Stimulated activated naive CD8-positive, alpha-beta T cell treated with anti-CD3 and anti-CD28 coated beads, Interleukin-15, amount 100 ng/mL, for 72 hours (primary cell): Measurements from ENCODE around the gene CRISPLD2.
"Not testable (repeated sequence)": the region's sequence is repeated elsewhere in the genome, so short reads cannot be mapped to it uniquely, and the experiment has no call there.

Experiments used
- ATAC-seq: fragments of 150-1000 bp; cut with Tn5 transposase; 2 replicates; pipeline ENCODE4 v1.10.0; 2021; ENCODE audit warnings: mild to moderate bottlenecking, moderate library complexity
- DNase-seq, 2 donors: peaks; one replicate each; pipeline ENCODE4 v3.0.0; 2021 to 2022
- H3K27ac Mint-ChIP-seq, 2 donors: one replicate each; pipeline ENCODE4 v1.8.0; 2022; ENCODE audit warnings: mild to moderate bottlenecking in 2 of 2, mixed read lengths in 2 of 2, moderate library complexity in 2 of 2
- H3K27me3 Mint-ChIP-seq: one replicate; pipeline ENCODE4 v1.8.0; 2022; ENCODE audit warnings: mixed read lengths
- H3K4me1 Mint-ChIP-seq: one replicate; pipeline ENCODE4 v1.8.0; 2022; ENCODE audit warnings: mild to moderate bottlenecking, mixed read lengths
- H3K4me3 Mint-ChIP-seq, 2 donors: one replicate each; pipeline ENCODE4 v1.8.0; 2022; ENCODE audit warnings: mild to moderate bottlenecking in 2 of 2, mixed read lengths in 2 of 2, moderate library complexity in 1 of 2
- H3K9me3 Mint-ChIP-seq, 2 donors: one replicate each; pipeline ENCODE4 v1.8.0; 2022; ENCODE audit warnings: mixed read lengths in 2 of 2

Gene CRISPLD2

DNA sequence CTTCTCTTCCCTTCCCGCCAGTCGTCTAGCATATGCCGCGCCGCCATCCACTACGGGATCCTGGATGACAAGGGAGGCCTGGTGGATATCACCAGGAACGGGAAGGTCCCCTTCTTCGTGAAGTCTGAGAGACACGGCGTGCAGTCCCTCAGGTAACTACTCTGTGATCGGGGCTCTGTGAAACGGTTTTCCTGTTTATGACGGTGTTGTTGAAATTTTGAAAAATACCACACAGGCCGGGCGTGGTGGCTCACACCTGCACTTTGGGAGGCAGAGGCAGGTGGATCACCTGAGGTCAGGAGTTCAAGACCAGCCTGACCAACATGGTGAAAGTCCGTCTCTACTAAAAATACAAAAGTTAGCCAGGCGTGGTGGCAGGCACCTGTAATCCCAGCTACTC lies 53.2 kb downstream of the CRISPLD2 start:
- not testable (repeated sequence) for H3K4me1 Mint-ChIP-seq, H3K27me3 Mint-ChIP-seq, DNase-seq, H3K27ac Mint-ChIP-seq, H3K9me3 Mint-ChIP-seq, ATAC-seq, H3K4me3 Mint-ChIP-seq

DNA sequence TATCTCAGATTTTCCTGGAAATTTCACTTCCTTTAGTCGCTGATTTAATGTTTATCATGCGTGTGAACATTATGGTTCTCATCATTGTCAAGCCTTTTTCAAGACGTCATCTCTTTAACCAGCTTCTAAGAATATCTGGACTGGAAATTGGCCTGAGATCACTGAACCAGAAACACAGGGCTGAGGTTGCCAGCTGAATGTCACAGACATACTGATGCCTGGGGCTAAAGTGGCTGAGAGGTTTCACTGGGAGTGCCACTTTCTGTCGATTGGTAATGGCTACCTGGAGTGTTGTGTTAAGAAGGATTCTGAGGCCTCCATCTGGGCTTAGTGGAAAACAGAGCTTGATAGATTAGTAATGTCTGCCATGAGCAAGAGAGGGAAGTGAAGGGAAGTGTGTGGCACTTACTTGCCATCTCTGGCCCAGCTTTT lies 54.2 kb downstream of the CRISPLD2 start:
- no peak for ATAC-seq
- H3K27me3 Mint-ChIP-seq, result no peaks in the 10 kb centered on the region
- no peak overlapping the region for H3K4me3 Mint-ChIP-seq
- H3K4me1 Mint-ChIP-seq, result no peaks in the 10 kb centered on the region
- no peak overlapping the region for H3K27ac Mint-ChIP-seq
- DNase-seq, result no peak
- no peaks in the 10 kb centered on the region for H3K9me3 Mint-ChIP-seq

DNA sequence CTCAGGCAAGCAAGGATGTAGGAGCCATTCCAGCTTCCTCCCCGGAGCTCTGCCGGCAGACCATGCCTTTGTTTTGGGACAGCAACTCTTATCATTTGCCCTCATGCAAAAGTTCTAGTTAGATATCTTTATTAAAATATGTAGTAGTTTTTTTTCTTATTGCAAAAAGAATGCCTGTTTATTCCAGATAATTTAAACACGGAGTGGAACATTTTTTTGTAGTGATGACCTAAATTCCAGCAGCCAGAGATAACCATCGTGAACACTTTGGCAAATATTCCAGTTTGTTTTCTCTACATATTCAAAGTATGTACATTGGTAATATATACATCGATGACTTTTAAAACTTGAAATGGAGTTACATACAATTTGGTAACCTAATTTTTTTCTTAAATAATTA lies 54.8 kb downstream of the CRISPLD2 start:
- DNase-seq (no peak), ATAC-seq (no peak)
- Mint-ChIP-seq H3K27ac (no peak overlapping the region), H3K9me3 (no peaks in the 10 kb centered on the region), H3K4me1 (no peaks in the 10 kb centered on the region), H3K4me3 (no peak overlapping the region), H3K27me3 (no peaks in the 10 kb centered on the region)

DNA sequence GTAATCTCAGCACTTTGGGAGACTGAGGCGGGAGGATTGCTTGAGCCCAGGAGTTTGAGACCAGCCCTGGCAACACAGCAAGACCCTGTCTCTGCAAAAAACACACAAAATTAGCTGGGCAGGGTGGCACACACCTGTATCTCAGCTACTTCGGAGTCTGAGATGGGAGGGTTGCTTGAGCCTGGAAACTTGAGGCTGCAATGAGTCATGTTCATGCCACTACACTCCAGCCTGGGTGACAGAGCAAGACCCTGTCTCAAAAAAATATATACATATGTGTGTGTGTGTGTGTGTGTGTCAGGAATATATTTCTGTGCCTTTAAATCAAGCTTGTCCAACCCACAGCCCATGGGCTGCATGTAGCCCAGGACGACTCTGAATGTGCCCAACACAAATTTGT lies 55.2 kb downstream of the CRISPLD2 start:
- Mint-ChIP-seq H3K9me3 (no peaks in the 10 kb centered on the region), H3K4me3 (no peak overlapping the region), H3K4me1 (no peaks in the 10 kb centered on the region), H3K27me3 (no peaks in the 10 kb centered on the region), H3K27ac (no peak overlapping the region)
- DNase-seq, result no peak
- ATAC-seq, result no peak

DNA sequence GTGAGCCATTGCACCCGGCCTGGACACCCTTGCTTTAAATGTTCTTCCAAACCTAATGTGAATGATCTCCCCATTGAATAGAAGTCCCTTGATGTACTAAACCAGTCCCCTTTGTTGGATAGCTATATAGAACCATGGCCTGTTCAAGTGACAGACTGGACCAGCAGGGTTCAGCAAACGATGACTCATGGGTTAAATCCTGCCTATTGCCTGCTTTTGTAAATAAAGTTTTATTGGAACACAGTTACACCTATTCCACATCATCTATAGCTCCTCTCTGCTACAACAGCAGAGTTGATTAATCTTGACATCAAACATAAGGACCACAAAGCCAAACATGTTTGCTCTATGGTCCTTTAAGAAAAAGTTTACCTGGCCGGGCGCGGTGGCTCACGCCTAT lies 56.1 kb downstream of the CRISPLD2 start:
- Mint-ChIP-seq H3K4me1 (no peaks in the 10 kb centered on the region), H3K9me3 (no peaks in the 10 kb centered on the region), H3K27me3 (peaks cover under 1% of the 10 kb centered on the region)

DNA sequence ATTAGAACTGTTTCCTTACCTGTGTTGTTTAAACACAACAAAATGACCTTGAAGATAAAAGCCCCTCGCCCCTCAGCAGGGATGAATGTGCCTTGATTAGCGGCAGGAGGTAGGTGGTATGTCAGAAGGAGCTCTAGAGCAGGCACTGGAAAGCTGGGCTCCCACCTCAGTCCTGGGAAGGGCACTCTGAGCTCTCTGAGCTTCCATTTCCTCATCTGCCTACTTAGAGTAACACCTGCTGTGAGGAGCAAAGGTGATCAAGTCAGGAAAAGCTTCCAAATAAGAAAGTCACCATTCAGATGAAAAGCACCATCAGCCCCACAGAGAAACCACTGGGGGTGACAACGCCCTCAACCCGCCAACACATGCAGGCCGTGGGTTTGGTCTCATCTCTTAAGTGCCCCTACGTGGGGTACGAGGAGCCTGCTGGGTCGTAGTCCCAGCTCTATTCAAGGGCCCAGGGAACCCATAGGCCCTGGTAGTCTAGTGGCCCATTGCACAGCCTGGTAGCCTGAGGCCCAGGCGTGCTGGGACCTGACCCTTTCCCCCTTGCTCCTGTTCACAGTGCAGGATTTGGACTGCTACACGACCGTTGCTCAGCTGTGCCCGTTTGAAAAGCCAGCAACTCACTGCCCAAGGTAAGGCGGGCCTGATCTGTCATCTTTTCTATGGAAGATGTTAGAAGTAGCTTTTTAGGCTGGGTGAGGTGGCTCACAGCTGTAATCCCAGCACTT lies 57.3 kb downstream of the CRISPLD2 start:
- Mint-ChIP-seq H3K9me3 (no peaks in the 10 kb centered on the region), H3K27ac (no peak overlapping the region), H3K4me1 (no peaks in the 10 kb centered on the region), H3K4me3 (no peak overlapping the region), H3K27me3 (peaks cover 10% of the 10 kb centered on the region)
- no peak for ATAC-seq
- no peak for DNase-seq

More for the DNA sequence above, 56.1 kb downstream of the CRISPLD2 start:
- ATAC-seq, result no peak
- no peak for DNase-seq
- H3K27ac Mint-ChIP-seq, result no peak overlapping the region
- H3K4me3 Mint-ChIP-seq, result no peak overlapping the region

DNA sequence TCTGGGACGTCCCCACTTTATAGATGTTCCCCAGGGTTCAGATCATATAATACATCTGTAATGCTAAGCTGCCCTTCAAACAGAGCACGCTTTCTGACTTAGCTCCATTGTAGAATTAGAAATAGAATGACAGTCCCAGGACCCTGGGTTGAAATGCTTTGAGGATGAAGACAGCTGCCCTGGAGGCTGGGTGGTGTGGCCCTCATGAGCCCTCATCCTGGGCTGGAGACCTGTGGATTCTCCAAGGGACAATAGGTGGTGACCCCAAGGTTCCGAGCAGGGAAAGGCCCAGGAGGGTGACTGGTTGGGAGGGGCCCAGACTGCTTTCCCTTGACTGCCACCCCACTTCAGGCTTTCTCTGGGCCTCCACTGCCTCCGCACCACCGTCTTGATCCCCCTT lies 59.0 kb downstream of the CRISPLD2 start:
- H3K27me3 Mint-ChIP-seq, result peaks cover 10% of the 10 kb centered on the region
- DNase-seq (no peak), ATAC-seq (no peak)
- no peak overlapping the region for H3K27ac Mint-ChIP-seq
- no peaks in the 10 kb centered on the region for H3K9me3 Mint-ChIP-seq
- no peaks in the 10 kb centered on the region for H3K4me1 Mint-ChIP-seq
- H3K4me3 Mint-ChIP-seq, result no peak overlapping the region

DNA sequence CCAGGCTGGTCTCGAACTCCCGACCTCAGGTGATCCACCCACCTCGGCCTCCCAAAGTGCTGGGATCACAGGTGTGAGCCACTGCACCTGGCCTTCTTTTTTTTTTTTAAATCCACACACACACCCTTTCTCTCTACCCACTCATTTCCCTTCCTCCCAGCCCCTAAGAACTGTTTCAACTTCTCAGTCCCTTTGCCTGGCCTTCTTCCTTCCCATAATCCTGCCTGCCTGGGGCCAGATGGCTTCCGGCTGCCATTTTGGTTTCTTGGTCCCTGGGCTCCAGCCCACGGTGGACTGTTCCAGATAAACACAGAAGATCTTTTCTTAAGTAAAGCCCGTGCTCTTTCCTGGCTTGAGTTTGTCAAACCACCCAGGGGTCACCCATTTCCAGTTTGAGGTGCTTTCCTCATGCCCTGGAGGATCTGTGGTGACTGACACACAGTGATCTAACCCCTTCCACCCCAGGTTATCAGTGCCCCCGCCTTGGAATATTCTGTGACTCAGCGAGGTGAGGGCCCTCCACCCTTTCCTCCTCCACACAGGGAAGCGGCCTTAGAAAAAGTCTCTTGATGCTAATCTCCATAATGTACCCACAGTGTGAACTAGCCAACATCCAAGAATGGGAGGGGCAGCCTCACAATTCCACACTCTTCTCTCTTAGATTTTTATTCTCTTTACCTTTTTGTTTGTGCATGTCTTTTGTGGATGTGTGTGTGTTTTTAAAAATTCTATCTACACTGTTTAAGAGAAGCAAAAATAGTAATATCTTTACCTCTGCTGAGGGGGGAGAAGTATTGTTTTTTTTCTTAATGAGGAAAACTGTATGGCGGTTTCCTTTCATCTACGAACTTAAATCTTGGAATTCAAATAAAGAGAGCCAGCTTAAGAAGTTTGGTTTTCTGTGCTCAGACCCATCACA lies 60.0 kb downstream of the CRISPLD2 start:
- Mint-ChIP-seq H3K9me3 (no peaks in the 10 kb centered on the region), H3K27ac (no peak overlapping the region), H3K4me1 (no peaks in the 10 kb centered on the region), H3K4me3 (no peak overlapping the region), H3K27me3 (peaks cover 10% of the 10 kb centered on the region)
- DNase-seq (no peak), ATAC-seq (no peak)

DNA sequence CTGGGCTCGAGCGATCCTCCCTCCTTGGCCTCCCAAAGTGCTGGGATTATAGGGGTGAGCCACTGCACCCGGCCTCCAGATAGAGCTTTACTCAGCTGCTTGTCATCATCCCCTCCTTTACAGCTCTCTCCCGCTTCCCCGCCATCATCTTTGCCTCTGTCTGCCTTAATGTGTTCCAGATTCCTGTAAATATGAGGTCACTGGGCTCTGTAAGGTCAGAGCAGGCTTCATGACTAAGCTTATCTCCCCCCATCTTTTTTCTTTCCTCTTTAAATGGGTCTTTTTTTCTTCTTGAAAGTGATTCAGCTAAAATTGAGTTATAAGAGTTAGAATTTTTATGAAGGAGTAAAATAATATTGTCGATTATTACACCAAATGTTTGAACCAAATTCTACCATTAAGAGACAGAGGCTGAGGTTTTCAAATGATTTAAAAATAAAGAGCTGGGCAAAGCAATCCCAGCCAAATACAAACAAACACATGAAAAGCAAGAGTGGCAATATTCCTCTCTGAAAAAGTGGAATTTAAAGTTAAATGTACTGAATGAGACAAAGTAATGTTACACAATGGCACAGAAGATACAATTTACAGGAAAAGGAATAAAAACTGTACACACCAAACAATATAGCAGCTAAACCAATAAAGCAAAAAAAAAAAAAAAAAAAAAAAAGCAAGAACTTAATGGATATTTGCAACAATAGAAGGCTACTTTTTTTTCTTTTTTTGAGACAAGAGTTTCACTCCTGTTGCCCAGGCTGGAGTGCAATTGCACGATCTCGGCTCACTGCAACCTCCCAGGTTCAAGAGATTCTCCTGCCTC lies 62.1 kb downstream of the CRISPLD2 start:
- Mint-ChIP-seq H3K27me3 (peaks cover 26% of the 10 kb centered on the region), H3K27ac (no peak overlapping the region), H3K4me3 (no peak overlapping the region), H3K9me3 (no peaks in the 10 kb centered on the region), H3K4me1 (peaks cover 9% of the 10 kb centered on the region)
- no peak for DNase-seq
- no peak for ATAC-seq

DNA sequence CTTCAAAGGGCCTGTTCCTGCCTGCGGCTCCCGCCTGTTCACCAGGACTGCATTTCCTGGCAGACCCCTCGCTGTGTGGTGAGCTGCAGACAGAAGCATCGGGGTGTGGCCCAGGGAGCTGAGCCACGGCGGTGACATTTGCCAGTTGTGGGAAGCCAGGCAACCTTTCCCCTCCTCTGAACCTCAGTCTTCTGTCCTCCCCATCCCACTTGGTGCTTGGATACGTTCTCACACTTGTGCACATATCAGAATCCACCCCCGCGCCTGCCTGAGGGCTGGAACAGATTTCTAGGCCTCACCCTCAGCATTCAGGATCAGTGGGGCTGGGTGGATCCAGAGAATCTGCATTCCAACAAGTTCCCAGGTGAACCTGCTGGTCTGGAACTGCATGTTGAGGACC lies 63.5 kb downstream of the CRISPLD2 start:
- Mint-ChIP-seq H3K27ac (no peak overlapping the region), H3K27me3 (peaks cover 36% of the 10 kb centered on the region), H3K9me3 (no peaks in the 10 kb centered on the region), H3K4me1 (peaks cover 9% of the 10 kb centered on the region), H3K4me3 (no peak overlapping the region)
- no peak for DNase-seq
- ATAC-seq, result no peak

DNA sequence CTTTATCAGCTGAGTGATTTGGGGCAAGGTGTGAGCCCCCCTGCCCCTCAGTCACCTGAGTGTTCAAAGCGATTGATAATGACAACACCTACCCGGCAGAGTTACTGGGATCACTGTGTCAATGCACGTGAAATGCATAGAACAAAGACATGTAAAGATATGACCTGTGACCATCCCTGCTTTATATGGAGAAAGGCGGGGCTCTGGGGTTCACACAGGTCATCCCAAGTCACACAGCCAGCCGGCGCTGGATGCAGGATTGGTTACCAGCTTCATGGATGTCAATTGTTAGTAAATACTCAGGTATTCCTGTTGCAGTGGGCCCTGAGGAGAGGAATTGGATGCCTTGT lies 64.4 kb downstream of the CRISPLD2 start:
- Mint-ChIP-seq H3K9me3 (no peaks in the 10 kb centered on the region), H3K27ac (no peak overlapping the region), H3K4me3 (no peak overlapping the region), H3K4me1 (peaks cover 9% of the 10 kb centered on the region), H3K27me3 (peaks cover 45% of the 10 kb centered on the region)
- DNase-seq (no peak), ATAC-seq (no peak)

DNA sequence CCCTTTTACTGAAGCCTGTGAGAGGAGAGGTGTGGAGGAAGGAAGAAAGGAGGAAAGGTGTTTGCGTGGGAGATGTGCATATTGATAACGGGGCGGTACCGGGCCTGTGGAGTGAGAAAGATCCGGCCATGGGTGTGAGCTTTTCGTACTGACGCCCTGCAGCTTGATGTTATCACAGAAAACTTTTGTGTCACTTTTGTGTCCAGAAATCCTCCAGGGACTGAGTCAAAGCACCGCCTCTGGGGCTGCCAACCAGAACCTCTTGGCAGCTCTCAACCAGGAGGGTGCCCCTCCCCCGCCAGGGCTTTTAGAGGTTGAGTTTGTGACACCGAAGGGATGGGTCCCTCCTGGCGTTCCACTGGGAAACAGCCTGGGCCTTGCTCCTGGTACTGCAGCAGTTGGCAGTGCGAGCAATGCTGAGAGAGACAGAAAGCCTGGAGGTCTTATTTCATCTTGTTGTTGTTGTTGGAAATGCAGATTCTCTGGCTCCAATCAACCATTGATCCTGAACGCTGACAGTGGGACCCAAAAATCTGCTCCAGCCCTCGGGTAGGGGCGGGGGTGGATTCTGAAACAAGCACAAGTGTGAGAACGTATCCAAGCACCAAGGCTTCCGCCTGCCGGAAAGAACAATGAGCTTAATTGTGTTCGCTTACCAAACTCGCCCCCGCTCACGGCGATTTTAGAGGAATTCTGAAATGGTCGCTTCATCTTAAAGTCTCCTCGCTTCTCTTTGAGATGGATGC lies 65.0 kb downstream of the CRISPLD2 start:
- H3K27ac Mint-ChIP-seq, result no peak overlapping the region
- no peak overlapping the region for H3K4me3 Mint-ChIP-seq
- H3K9me3 Mint-ChIP-seq, result no peaks in the 10 kb centered on the region
- H3K27me3 Mint-ChIP-seq, result peaks cover 45% of the 10 kb centered on the region
- peaks cover 9% of the 10 kb centered on the region for H3K4me1 Mint-ChIP-seq
- DNase-seq (no peak), ATAC-seq (no peak)

DNA sequence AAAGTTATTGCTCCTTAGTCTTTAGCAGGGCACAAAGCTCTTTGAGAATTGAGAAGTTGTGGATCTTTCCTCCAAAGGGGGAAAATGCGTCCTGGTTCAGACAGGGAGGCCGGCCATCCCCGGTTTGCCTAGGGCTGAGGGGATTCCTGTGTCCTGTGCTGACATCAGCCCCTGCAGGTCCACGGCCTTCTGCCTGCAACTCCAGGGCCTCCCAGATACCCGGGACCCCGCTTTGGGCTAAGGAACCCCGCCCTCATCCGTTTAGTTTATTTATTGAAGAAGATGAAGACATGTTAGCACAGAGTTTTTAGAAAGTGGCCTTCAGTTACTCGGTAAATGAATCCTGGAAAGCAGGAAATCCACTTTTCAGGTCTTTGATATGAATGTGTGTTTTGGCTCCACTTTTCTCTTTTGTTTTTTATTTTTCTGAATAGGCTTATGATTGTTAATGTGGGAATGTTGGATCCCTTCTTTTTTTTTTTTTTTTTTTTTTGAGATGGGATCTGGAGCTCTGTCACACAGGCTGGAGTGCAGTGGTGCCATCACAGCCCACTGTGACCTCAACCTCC lies 65.6 kb downstream of the CRISPLD2 start:
- Mint-ChIP-seq H3K27ac (no peak overlapping the region), H3K9me3 (no peaks in the 10 kb centered on the region), H3K27me3 (peaks cover 45% of the 10 kb centered on the region), H3K4me1 (peaks cover 9% of the 10 kb centered on the region), H3K4me3 (no peak overlapping the region)
- ATAC-seq (no peak), DNase-seq (no peak)

DNA sequence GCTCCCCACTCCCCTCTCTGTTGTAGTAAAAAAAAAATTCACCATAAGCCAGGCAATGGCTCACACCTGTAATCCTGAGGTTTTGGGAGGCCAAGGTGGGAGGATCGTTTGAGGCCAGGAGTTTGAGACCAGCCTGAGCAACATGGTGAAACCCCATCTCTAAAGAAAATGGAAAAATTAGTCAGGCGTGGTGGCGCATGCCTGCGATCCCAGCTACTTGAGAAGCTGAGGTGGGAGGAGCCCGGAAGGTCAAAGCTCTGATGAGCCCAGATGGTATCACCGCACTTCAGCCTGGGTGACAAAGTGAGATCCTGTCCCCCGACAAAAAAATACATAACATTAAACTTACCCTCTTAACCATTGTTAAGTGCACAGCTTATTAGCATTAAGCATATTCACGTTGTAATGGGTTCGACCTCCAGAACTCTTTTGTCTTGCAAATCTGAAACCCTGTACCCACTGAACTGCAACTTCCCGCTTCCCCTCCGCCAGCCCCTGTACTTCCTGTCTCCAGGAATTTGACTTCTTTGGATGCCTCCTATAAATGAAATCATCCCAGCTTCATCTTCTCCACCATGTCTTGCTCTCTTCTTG lies 66.8 kb downstream of the CRISPLD2 start:
- H3K9me3 Mint-ChIP-seq, result no peaks in the 10 kb centered on the region
- H3K27me3 Mint-ChIP-seq, result peaks cover 36% of the 10 kb centered on the region
- DNase-seq (no peak), ATAC-seq (no peak)
- no peak overlapping the region for H3K27ac Mint-ChIP-seq
- no peak overlapping the region for H3K4me3 Mint-ChIP-seq
- peaks cover 9% of the 10 kb centered on the region for H3K4me1 Mint-ChIP-seq
